HEK293T (cell line): ENCODE data around the gene OR2J1.

Experiments
- ARNT ChIP-seq: fragments of 450-650 bp; IDR thresholded peaks from 2 replicates; pipeline ENCODE4 v1.6.1; 2017; ENCODE audit warnings: mild to moderate bottlenecking
- BHLHE40 ChIP-seq: fragments of 450-650 bp; IDR thresholded peaks from 2 replicates; pipeline ENCODE4 v1.6.1; 2016; ENCODE audit warnings: mild to moderate bottlenecking, moderate library complexity, borderline replicate concordance
- ELF4 ChIP-seq: fragments of 450-650 bp; IDR thresholded peaks from 2 replicates; pipeline ENCODE4 v1.6.1; 2017; ENCODE audit warnings: antibody characterized with exemption
- FOXA1 ChIP-seq: fragments of 450-650 bp; IDR thresholded peaks from 2 replicates; pipeline ENCODE4 v1.6.1; 2016; ENCODE audit warnings: mild to moderate bottlenecking
- FOXK2 ChIP-seq: fragments of 450-650 bp; IDR thresholded peaks from 2 replicates; pipeline ENCODE4 v1.6.1; 2016; ENCODE audit warnings: mild to moderate bottlenecking
- FOXM1 ChIP-seq: fragments of 450-650 bp; IDR thresholded peaks from 2 replicates; pipeline ENCODE4 v1.6.1; 2017; ENCODE audit warnings: mild to moderate bottlenecking, borderline replicate concordance
- L3MBTL2 ChIP-seq: fragments of 450-650 bp; conservative IDR thresholded peaks from 2 replicates; pipeline ENCODE4 v1.6.1; 2016; ENCODE audit warnings: mild to moderate bottlenecking
- NFRKB ChIP-seq: fragments of 450-650 bp; IDR thresholded peaks from 2 replicates; pipeline ENCODE4 v1.6.1; 2016; ENCODE audit warnings: mild to moderate bottlenecking, moderate library complexity
- SP1 ChIP-seq: fragments of 450-650 bp; IDR thresholded peaks from 2 replicates; pipeline ENCODE4 v1.6.1; 2017
- ZNF384 ChIP-seq: fragments of 450-650 bp; IDR thresholded peaks from 2 replicates; pipeline ENCODE4 v1.6.1; 2016
- TF ChIP-seq, protein P1 (sequence below): fragments of 450-650 bp; IDR thresholded peaks from 2 replicates; pipeline ENCODE4 v1.6.1; 2016

DNA sequence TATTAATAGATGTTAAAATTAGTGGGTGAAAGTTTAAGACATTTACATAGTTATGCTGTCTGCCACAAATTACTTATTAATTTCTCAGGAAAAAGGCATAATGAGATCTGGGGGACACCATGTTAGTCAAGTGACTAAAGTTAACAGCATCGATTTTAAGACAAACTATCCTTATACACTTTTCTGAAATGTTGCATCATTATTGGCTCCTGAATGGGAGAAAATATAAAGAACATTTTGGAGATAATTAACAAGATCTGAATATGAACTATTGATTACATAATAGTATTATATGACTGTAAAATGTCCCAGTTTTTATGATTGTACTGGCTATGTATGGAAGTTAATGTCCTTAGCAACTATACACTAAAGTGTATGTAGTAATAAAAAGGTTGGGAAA lies 20.1 kb upstream of the OR2J1 start:
- no peak for TF ChIP-seq ZNF384
- TF ChIP-seq FOXA1, result no peak
- no peak for TF ChIP-seq ELF4
- no peak for TF ChIP-seq FOXK2
- no peak for TF ChIP-seq FOXM1
- TF ChIP-seq ARNT, result no peak
- no peak for TF ChIP-seq NFRKB
- TF ChIP-seq, protein P1, sequence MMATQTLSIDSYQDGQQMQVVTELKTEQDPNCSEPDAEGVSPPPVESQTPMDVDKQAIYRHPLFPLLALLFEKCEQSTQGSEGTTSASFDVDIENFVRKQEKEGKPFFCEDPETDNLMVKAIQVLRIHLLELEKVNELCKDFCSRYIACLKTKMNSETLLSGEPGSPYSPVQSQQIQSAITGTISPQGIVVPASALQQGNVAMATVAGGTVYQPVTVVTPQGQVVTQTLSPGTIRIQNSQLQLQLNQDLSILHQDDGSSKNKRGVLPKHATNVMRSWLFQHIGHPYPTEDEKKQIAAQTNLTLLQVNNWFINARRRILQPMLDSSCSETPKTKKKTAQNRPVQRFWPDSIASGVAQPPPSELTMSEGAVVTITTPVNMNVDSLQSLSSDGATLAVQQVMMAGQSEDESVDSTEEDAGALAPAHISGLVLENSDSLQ, result no peak
- no peak for TF ChIP-seq L3MBTL2
- TF ChIP-seq BHLHE40, result no peak
- no peak for TF ChIP-seq SP1
